DMS53 treated with DMSO at 0.1 percent for 48 hours (cell line): ENCODE measurements around the gene ZNF593OS.

Experiments
- DNase-seq: peaks from one replicate; lab custom pipeline; 2025; ENCODE audit not compliant: unreplicated experiment; lab: John Stamatoyannopoulos, UW

The ZNF593OS gene

DNA sequence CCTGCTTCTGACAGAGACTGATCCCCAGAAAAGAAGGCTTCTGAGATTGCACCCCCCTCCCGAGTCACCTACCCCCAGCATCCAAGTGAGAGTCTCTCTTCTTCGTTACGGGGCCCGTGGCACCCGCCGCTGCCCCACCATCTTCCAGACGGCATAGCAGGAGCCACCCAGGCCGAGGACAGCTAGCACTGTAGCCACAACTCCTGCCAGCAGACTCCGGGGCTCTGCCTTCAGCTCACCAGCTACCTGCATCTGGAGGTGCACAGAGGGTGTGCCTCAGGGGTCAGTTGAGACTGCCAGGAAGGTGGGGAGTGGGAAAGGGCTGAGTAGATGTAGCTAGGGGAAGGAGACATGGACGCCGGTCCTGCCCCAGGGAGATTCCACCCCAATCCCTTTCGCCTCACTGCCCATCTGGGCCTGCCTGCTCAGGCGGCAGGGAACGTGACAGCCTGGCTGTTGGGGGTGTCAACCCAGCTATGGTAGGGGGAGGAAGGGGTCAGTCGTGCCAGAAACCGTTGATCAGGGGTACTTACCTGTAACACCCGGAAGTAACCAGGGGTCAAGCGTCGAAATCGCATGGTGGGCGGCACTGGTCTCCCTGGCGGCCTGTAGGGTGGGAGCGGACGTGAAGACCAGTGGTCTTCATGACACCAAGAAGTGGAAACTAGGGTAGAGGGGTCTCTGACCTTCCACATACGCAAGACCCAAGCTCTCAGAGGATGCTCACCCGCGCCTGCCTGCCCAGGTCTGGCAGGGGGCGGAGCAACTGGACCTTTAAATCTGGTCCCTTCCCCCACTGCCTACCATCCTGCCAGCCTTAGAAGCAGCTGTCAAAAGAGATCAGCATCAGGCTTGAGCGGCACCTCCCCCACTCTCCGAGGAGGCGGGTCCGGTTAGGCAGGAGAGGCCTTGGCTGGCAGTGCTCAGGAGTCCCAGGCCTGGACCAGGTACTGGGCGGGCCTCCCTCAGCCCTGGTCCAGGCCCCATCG lies at the start of gene ZNF593OS:
TSS of gene ZNF593OS (minus strand) at position 749 of the 989 bp plus-strand sequence. CDS start at position 578, 171 bp downstream.
- DNase-seq = no peak

DNA sequence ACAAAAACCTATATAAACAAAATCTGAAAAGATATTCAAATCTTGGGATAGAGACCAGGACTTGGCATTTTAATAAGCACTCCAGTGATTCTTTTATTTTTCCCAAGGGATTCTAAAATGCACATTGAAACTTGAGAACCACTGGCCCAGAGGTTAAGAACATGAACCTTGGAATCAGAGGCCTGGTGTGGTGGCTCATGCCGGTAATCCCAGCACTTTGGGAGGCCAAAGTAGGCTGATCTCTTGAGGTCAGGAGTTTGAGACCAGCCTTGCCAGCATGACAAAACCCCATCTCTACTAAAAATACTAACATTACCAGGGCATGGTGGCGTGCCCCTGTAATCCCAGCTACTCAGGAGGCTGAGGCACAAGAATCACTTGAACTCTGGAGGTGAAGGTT lies 49.5 kb upstream of the ZNF593OS start:
- DNase-seq = no peak

DNA sequence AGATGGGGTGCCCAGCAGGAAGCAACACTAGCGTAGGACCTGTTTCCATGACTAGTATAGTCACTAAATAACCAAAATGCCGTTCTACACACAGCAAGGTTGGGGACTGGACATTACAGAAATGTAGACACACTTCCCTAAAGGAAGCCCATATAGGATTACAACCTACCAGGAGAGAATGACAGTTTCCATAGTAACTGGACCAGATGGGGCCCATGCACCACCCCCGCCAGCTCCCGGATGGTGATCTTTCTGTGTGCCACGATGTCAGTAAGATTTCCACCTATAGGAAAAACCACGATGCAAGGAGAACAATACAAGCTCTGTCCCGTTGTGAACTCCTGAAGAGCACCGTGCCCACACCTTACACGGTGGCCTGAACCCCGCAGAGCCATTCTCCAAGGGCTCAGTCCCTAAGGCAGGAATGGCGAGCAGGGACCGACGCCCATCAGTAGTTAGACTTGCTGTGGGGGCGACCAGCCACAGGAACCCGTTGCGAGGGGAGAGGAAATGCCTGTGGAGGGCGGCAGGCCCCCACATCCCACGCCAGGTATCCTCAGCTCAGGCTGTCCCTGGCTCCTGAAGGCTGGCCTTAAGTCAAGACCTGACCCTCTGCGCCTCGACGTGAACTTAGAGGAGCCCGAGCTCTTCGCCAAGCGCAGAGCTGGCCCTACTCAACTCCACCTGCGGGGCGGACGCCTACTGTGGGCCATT lies 48.7 kb upstream of the ZNF593OS start:
- no peak for DNase-seq

DNA sequence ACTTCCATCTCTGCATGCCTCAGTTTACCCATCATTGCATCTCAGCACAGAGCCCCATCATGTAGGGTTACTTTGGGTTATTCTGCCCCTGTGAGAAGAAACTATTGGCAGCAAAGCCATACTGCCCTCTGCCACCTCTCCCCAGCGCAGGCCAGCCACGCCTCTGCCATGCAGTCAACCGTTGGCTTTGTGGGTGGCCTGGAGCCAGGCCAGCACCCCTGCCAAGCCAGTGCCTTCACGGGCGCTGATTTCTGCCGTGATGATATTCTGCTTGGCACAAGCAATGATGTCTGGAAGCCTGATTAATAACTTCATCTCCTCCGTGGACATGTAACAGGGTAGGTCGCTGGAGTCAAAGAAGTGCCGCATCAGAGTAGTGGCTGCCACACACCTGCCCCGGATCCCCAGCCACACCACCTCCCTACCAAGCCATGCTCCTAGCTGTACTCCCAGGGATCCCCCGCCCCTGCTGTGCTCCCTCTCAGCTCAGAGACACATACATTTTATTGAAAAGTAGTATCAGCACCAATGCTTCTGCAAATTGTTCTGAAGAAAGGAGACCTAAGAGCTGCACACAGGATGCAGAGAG lies 47.4 kb upstream of the ZNF593OS start:
- DNase-seq = no peak

DNA sequence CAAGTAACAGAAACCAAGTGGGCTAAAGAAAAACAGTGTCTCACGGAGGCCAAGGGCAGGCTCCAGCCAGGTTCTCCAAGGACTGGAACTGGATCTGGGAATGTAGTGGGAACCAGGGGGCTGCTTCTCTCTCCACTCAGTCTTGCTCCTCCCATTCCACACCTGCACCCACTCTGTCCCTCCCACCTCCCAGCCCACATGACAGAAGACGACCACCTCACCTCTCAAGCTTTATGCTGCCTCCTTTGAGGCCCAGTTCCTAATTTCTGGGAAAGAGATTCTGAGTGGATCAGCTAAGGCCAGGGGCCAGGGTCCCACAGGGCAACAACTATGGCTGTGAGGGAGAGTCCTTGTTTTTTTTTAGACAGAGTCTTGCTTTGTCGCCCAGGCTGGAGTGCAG lies 43.6 kb upstream of the ZNF593OS start:
- DNase-seq = no peak

DNA sequence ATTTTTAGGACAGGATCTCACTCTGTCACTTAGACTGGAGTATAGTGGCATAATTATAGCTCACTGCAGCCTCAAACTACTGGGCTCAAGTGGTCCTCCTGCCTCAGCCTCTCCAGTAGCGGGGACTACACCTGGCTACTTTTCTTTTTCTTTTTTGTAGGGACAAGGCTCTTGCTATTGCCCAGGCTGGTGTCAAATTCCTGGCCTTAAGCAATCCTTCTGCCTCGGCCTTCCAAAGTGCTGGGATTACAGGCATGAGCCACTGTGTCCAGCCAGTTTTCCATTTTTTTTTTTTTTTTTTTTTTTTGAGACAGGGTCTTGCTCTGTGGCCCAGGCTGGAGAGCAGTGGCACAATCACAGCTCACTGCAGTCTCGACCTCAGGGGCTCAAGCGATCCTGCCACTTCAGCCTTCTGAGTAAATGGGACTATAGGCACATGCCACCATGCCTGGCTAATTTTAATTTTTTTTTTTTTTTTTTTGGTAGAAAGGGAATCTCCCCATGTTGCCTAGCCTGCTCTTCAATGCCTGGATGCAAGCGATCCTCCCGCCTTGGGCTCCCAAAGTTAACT lies 41.8 kb upstream of the ZNF593OS start:
- DNase-seq = no peak

DNA sequence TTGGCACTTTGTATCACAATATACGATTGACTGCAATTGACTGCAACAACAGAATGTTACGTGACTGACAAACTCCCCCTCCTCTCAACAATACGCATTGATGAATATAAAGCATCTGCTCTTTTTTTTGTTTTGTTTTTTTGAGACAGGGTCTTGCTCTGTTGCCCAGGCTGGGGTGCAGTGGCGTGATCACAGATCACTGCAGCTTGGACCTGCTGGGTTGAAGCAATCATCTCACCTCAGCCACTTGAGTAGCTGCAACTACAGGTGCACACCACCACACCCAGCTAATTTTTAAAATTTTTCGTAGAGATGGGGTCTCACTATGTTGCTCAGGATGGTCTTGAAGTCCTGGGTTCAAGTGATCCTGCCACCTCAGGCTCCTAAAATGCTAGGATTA lies 41.1 kb upstream of the ZNF593OS start:
- DNase-seq = no peak

DNA sequence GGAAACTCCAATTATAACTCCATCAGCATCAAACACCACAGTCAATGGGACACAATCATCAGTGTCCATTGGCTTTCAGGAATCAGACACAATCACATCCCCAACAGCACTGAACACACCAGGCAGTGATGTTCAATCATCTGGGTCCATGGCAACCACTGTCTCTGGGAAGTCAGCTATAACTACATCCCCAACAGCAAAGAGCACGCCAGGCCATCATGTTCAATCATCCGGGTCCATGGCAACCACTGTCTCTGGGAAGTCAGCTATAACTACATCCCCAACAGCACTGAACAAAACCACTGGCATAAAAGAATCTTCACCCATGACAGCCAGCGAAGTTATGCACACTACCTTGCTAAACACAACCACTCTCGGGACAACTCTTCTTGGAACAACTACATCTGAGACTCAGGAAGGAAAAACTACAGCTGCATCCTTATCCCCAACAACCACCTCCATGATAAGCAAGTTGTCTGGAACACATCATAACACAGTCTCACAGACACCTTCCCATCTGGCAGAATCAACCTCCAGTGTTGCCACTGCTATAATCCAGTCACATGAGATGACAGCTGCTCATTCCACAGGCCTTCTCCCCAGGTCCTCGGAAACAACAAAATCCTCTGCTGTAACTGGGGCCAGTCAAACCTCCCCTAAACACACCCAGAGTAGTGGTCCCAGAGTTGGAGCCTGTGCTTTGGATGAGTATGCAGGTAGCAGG lies 38.7 kb upstream of the ZNF593OS start:
- no peak for DNase-seq

DNA sequence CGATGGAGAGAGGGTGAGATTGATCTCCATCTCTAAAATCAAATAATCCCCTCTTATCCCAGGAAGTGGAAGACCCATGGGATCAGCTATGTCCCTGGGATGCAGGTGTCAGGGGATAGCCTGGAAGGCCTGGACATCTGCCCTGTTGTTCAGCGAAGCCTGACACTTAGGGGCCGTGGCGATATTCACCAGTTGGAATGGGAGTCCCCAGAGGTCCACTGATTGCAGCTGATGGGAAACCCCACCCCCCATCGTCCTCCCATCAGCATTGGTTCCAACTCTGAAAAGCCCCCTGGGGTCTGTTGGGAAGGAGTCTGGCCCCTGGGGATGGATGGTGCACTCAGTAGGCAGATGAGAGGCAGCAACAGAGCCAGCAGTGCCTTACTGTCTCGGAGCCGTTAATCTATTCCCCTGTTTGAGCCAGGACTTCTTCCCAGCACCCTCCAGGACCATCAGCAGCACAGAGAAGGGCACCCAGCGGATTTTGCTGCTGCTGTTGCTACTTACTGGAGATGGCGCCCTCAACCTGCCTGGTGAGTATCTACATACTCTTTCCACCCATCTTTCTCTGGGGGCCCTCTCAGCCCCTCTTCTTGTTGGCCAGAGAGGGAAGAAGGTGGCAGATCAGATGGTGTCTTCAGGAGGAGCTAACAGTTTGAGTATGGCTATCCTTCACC lies 32.1 kb upstream of the ZNF593OS start:
- no peak for DNase-seq

DNA sequence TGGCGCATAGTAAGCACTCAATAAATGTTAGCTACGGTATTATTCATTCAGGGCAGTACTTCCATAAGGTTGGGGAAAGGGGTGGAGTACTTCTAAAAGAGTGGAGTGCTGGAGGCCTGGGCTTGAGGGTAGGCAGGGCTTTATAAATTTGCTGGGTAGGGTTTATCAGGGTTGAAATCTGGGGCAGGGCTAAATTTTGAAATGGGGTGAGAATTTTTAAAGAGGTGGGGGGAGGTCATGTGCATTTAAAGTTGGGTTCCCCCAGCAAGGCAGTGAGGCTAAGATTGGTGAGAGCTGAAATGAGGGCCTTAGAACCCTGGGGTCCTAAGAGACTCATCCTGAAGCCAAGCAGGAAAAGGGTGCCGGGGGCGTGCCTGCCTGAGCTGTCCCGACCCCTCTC lies 28.8 kb upstream of the ZNF593OS start:
- DNase-seq = no peak

DNA sequence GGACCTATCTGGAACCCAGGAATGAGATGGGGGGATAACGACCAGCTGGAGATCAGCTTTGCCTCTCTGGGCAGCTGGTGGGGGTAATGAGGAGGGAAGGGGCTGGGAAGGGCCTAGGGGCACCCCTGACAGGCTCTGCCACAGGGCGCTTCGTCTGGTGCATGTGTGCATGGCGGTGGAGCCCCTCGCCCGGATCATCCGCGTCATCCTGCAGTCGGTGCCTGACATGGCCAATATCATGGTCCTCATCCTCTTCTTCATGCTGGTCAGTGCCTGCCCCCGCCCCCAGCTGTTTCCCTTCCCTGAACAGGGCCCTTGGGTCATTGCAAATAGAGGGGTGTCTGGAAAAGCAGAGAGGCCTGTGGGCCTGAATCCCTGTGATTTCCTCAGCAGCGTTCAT lies 26.2 kb upstream of the ZNF593OS start:
- no peak for DNase-seq

DNA sequence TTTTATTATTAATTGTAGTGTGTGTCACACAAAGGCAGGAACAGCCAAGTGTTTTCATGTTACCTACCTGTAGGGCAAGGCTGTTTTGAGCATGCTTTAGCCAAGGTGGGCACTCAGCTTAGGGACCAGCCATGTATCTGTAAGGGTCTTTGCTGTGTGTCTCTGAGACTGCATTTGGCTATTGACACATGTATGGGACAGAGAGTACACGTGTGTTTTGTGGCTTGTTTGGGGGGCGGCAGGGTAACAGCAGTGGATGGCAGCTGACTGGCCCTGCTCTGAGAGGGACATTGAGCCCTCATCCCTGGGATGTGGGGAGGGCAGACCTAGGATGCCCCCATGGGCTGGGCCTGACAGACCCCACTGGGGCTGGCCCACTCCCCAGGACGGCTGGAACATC lies 25.7 kb upstream of the ZNF593OS start:
- no peak for DNase-seq

DNA sequence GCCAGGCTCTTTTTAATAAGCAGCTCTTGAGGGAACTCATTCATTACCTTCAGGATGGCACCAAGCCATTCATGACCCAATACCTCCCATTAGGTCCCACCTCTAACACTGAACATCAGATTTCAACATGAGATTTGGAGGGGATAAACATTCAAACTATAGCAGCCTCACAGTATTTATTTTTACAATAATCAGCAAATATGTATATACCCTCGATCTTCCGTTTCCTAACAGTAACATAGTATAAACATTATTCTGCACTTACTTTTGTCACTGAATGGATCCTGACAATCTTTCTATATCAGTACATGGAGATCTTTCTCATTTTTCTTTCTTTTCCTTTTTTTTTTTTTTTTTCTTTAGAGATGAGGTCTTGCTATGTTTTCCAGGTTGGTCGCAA lies 24.2 kb upstream of the ZNF593OS start:
- no peak for DNase-seq

DNA sequence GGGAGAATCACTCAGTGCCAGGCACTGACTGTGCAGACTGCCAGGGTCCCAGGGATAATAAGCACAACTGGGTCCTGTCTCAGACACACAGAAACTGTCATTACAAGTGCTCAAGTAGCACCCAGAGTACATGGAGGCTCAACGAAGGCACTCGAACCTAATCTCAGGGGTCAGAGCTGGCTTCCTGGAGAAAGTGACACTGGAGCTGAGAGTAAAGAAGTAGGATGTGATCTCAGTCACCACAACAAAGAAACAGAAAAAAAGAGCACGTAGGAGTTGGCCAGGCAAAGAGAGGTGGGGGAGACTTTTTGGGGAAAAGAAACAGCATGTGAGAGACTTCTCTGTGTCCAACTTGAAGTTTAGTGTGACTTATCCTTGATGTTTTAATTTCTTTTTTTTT lies 20.1 kb upstream of the ZNF593OS start:
- no peak for DNase-seq

DNA sequence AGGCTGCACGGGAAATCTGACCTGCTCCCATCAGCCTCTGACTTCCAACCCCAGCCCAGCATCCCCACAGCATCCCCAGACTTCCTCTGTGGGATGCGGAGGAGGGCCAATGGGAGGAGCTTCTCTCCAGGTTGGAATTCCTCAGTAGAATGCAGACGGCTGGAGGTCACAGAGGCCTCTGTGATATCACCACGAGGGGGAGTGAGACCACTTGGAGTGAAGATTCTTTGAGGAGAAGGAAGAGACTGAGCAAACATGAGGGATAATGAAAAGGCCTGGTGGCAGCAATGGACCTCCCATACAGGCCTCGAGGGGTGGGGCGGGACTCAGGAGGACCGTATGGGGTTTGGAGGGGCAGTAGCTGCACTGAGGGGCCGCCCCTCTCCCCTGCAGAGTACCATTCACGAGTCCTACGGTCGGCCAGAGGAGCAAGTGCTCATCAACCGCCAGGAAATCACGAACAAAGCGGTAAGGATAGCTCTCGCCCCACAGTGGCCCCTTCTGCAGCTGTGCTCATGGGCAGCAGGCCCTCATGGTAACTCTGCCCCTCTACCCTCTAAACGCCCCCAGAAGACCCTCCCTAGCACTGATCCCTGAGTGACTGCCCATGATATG lies 18.8 kb upstream of the ZNF593OS start, which contains the start of gene CATSPER4:
TSS of gene CATSPER4 (plus strand) at position 230 of the 615 bp plus-strand sequence. CDS start at position 256, 26 bp downstream.
- peak; percentile 2 for DNase-seq

DNA sequence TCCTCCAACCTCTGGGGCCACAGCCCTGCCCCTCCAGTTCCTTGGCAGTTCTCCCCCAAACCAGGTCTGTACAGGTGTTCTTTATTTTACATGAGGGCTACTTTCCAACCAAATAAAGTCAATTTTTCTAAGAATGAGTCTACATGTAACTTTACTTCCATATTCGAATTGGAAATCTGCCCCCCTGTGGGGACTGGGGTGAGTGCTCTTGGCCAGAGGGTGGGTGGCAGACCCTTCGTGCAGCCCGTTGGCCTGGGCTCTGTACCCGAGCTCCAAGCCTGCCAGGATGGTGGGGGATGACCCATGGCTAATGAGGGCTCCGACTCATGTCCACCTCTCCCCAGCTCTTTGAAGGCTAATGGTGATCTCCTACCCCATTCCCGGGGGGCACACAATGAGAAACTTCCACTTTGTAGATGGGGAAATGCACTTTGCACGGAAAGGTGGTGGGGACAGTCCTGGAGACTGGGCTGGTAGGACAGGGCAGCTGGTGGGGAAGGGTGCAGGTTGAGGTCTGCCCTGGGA lies 18.2 kb upstream of the ZNF593OS start:
- DNase-seq = no peak

DNA sequence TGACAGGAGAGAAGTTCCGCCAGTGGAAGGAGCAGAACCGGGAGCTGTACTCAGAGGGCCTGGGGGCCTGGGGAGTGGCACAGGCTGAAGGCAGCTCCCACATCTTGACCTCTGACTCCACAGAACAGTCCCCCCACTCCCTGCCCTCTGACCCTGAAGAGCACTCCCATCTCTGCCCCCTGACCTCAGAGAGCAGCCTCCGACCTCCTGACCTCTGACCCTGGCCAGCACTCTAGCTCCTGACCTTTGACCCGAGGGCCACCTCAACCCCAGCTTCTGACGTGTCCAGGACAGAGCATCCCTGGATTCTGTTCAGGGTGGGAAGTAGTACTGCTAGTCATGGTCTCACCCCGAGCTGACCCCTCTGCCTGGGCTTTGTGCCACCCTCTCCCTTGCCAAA lies 17.7 kb upstream of the ZNF593OS start:
- no peak for DNase-seq

DNA sequence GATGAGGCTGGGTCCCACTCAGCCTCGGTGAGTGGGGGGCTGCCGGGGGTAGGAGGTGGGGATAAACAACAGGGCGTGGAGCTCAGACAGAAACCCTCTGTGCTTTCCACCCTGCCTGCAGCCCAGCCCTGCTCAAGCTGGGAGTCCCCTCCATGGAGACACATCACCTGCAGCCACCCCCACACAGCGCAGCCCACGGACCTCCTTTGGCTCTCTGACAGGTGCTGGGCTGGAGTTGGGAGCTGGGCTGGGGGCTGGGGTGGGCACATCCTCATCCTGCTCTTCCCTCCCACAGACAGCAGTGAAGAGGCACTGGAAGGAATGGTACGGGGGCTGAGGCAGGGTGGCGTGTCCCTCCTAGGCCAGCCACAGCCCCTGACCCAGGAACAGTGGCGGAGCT lies 16.8 kb upstream of the ZNF593OS start:
- no peak for DNase-seq

DNA sequence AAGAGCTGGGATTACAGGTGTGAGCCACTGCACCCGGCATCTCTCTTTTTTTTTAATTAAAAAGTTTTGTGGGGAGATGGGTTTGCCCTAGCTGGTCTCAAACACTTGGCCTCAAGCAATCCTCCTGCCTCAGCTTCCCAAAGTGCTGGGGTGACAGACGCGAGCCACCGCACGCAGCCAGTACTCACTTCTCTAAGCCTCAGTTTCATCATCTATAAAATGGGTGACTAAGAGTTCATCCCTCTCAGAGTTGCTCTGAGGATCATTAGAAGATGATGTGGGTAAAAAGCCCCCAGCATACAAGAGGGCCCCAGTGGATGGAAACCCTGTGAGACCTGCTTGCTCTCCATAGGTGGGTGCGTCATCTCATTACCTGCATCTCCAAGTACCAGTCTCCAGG lies 16.2 kb upstream of the ZNF593OS start:
- no peak for DNase-seq
